IMR-90 (cell line): ENCODE results near the gene THOC6. TPM values are rescaled to one million over a fixed set of nuclear protein-coding genes. Genes with fewer than 3 reads are reported as not detected.
A peak's percentile ranks its signal among the peaks of the same experiment; 100 is the strongest.

Source experiments
- FOS ChIP-seq: fragments of 150-350 bp; IDR thresholded peaks from 2 replicates; pipeline ENCODE4 v1.6.1; 2016; ENCODE audit warnings: low read depth, low read length
- MAFK ChIP-seq: IDR thresholded peaks from 2 replicates; pipeline ENCODE4 v1.6.1; 2012; ENCODE audit warnings: low read depth, low read length, improper control_type of control experiment
- RCOR1 ChIP-seq: IDR thresholded peaks from 2 replicates; pipeline ENCODE4 v1.6.1; 2012; ENCODE audit warnings: mild to moderate bottlenecking, low read length, improper control_type of control experiment; ENCODE audit not compliant: insufficient replicate concordance
- USF2 ChIP-seq: fragments of 150-350 bp; IDR thresholded peaks from 2 replicates; pipeline ENCODE4 v1.6.1; 2017; ENCODE audit warnings: mild to moderate bottlenecking, antibody characterized with exemption, low read length, low read depth
- polyA plus RNA-seq, 3 experiments: library from polyadenylated mRNA; depleted of rRNA; stranded (reverse); fragments of >200 nt; gene quantifications; 2 replicates each; pipeline ENCODE4 v1.2.3, GENCODE V29; 2012; ENCODE audit warnings: low replicate concordance in 1 of 3
- total RNA-seq: library from RNA; depleted of rRNA; stranded (reverse); fragments of >200 nt; gene quantifications from 2 replicates; pipeline ENCODE4 v1.2.3, GENCODE V29; 2012

The THOC6 gene
- total and polyA plus RNA-seq, 2 of the 4 experiments (the other 2 are of a cell fraction) = 16.8 to 23.1 TPM

GRCh38 chr16:3022208-3022683 lies 1.6 kb upstream of the THOC6 start (continued):
- TF ChIP-seq MAFK (no peak), USF2 (peak; percentile 0; the same call in 1 of the 2 replicates), RCOR1 (no peak), FOS (peak; percentile 99)
